DOHH2 (cell line): ENCODE measurements around the gene WFDC9.

ENCODE experiments used
- H3F3A ChIP-seq: fragments of 200-600 bp; sonication (generic), shearing (Covaris generic); 2 replicates; pipeline ENCODE4 v1.6.0; 2016; ENCODE audit warnings: antibody characterized with exemption, mild to moderate bottlenecking; ENCODE audit not compliant: control insufficient read depth, insufficient read depth
- H3K27ac ChIP-seq: fragments of 200-600 bp; sonication (generic); 2 replicates; pipeline ENCODE4 v1.5.1; 2014; ENCODE audit warnings: low read depth, mild to moderate bottlenecking, low read length, moderate library complexity
- H3K27me3 ChIP-seq: fragments of 200-600 bp; sonication (generic); 2 replicates; pipeline ENCODE4 v1.6.1; 2014; ENCODE audit warnings: mild to moderate bottlenecking, low read length, mixed read lengths; ENCODE audit not compliant: control insufficient read depth
- H3K36me3 ChIP-seq: fragments of 200-600 bp; sonication (generic); 2 replicates; pipeline ENCODE4 v1.6.1; 2014; ENCODE audit warnings: mild to moderate bottlenecking, low read length, moderate library complexity, mixed read lengths; ENCODE audit not compliant: control insufficient read depth
- H3K4me1 ChIP-seq: fragments of 200-600 bp; sonication (generic); 2 replicates; pipeline ENCODE4 v1.6.1; 2014; ENCODE audit warnings: mild to moderate bottlenecking, low read length, mixed read lengths; ENCODE audit not compliant: control insufficient read depth
- H3K4me2 ChIP-seq: fragments of 200-600 bp; sonication (generic); 2 replicates; pipeline ENCODE4 v1.6.0; 2014; ENCODE audit warnings: mild to moderate bottlenecking, low read length, moderate library complexity
- H3K4me3 ChIP-seq: fragments of 200-600 bp; sonication (generic); 2 replicates; pipeline ENCODE4 v1.5.1; 2014; ENCODE audit warnings: mild to moderate bottlenecking, low read length, mixed read lengths
- H3K79me2 ChIP-seq: fragments of 200-600 bp; sonication (generic); 2 replicates; pipeline ENCODE4 v1.6.1; 2014; ENCODE audit warnings: mild to moderate bottlenecking, low read length, mixed read lengths; ENCODE audit not compliant: control insufficient read depth
- H3K9me2 ChIP-seq: fragments of 200-600 bp; sonication (generic); replicated peaks from 2 replicates; pipeline ENCODE4 v1.6.1; 2014; ENCODE audit warnings: mild to moderate bottlenecking, low read length, mixed read lengths; ENCODE audit not compliant: control insufficient read depth
- H3K9me3 ChIP-seq: fragments of 200-600 bp; sonication (generic); 2 replicates; pipeline ENCODE4 v1.6.1; 2014; ENCODE audit warnings: antibody characterized with exemption, low read length, mixed read lengths; ENCODE audit not compliant: control insufficient read depth, insufficient read depth
- H4K20me1 ChIP-seq: fragments of 200-600 bp; sonication (generic); 2 replicates; pipeline ENCODE4 v1.6.0; 2014; ENCODE audit warnings: low read depth, mild to moderate bottlenecking, antibody characterized with exemption, low read length, moderate library complexity; ENCODE audit not compliant: control insufficient read depth, insufficient read depth
- CTCF ChIP-seq: fragments of 200-600 bp; sonication (generic); IDR thresholded peaks from one replicate; pipeline ENCODE4 v1.5.1; 2014; ENCODE audit warnings: antibody characterized with exemption, mild to moderate bottlenecking, low read depth, low read length; ENCODE audit not compliant: poor library complexity, severe bottlenecking
- EZH2phosphoT487 ChIP-seq: fragments of 200-600 bp; sonication (generic); IDR thresholded peaks from 2 replicates; pipeline ENCODE4 v1.6.1; 2017; ENCODE audit warnings: borderline replicate concordance, mild to moderate bottlenecking, antibody characterized with exemption, low read length, moderate library complexity, mixed read lengths

Gene WFDC9

DNA sequence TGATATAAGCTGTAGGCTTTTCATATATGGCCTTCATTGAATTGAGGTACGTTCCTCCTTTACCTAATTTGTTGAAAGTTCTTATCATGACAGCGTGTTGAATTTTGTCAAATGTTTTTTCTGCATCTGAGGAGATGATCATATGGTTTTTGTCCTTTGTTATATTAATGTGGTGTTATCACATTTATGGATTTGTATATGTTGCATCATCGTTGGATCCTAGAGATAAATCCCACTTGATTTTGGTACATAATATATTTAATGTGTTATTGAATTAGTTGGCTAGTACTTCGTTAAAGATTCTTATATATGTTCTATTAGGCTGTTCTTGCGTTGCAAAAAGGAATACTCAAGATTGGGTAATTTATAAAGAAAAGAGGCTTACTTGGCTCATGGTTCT, 8.6 kb upstream of the WFDC9 start:
- Histone ChIP-seq H3K36me3 (no peaks in the 10 kb centered on the region), H3K27me3 (no peaks in the 10 kb centered on the region)
- TF ChIP-seq EZH2phosphoT487 (no peak), CTCF (no peak)

GRCh38 chr20:45636513-45636912, 5.4 kb upstream of the WFDC9 start:
- Histone ChIP-seq H3K9me2 (no peaks in the 10 kb centered on the region), H4K20me1 (no peaks in the 10 kb centered on the region)

More for the DNA sequence above, 8.6 kb upstream of the WFDC9 start:
- Histone ChIP-seq H3F3A (no peaks in the 10 kb centered on the region), H3K4me2 (no peak overlapping the region), H3K4me3 (no peak overlapping the region), H3K79me2 (no peaks in the 10 kb centered on the region), H4K20me1 (no peaks in the 10 kb centered on the region), H3K27ac (no peak overlapping the region), H3K4me1 (no peaks in the 10 kb centered on the region), H3K9me3 (no peaks in the 10 kb centered on the region), H3K9me2 (no peaks in the 10 kb centered on the region)

GRCh38 chr20:45630371-45630770, 713 bp downstream of the WFDC9 start:
- Histone ChIP-seq H3K4me1 (no peaks in the 10 kb centered on the region), H3K9me2 (no peaks in the 10 kb centered on the region), H3K36me3 (no peaks in the 10 kb centered on the region), H4K20me1 (no peaks in the 10 kb centered on the region), H3F3A (no peaks in the 10 kb centered on the region), H3K79me2 (no peaks in the 10 kb centered on the region), H3K4me2 (no peak overlapping the region), H3K27ac (no peak overlapping the region), H3K27me3 (no peaks in the 10 kb centered on the region), H3K9me3 (no peaks in the 10 kb centered on the region), H3K4me3 (no peak overlapping the region)
- TF ChIP-seq CTCF, result no peak
- no peak for TF ChIP-seq EZH2phosphoT487

More at GRCh38 chr20:45636513-45636912, 5.4 kb upstream of the WFDC9 start:
- no peaks in the 10 kb centered on the region for H3K36me3 ChIP-seq
- H3K79me2 ChIP-seq, result no peaks in the 10 kb centered on the region
- no peaks in the 10 kb centered on the region for H3K27me3 ChIP-seq
- H3K4me3 ChIP-seq, result no peak overlapping the region
- no peak for TF ChIP-seq CTCF
- TF ChIP-seq EZH2phosphoT487, result no peak
- no peak overlapping the region for H3K27ac ChIP-seq
- no peaks in the 10 kb centered on the region for H3K4me1 ChIP-seq
- no peaks in the 10 kb centered on the region for H3K9me3 ChIP-seq
- no peaks in the 10 kb centered on the region for H3F3A ChIP-seq
- H3K4me2 ChIP-seq, result no peak overlapping the region
